Urothelium cell line (cell line): Measurements from ENCODE around the gene TPRX1.
A peak's percentile ranks its signal among the peaks of the same experiment; 100 is the strongest.
"Not testable (repeated sequence)": the region's sequence is repeated elsewhere in the genome, so short reads cannot be mapped to it uniquely, and the experiment has no call there.

Experiments used
- DNase-seq: peaks from one replicate; pipeline ENCODE4 v3.0.0; 2011; ENCODE audit warnings: low spot score, mixed read lengths
- FAIRE-seq: peaks from 2 replicates; lab custom pipeline; 2011; peaks lifted over from hg19 to GRCh38; lab: Jason Lieb, UNC

Gene TPRX1

DNA sequence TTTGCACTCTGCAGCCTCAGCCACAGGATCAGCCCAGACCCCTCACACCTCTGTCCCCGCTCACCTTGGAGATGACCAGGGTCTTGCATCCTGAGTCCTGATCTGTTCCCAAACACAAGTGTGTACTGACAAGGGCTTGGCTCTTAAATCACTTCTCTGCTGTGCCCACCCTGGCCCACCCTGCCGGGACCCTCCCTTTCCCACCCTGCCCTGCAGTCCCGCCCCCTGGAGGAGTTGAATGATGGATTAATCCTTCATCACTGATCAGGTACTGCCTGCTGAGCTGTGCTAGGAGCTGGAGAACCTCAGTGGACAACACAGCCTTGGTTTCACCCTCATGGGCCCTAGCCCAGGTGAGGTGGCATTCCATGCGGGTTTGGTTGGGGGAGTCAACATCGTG lies at the start of gene TPRX1:
TSS of gene TPRX1 (minus strand) at position 101 of the 400 bp plus-strand sequence. CDS start at position 89, 12 bp downstream.
- FAIRE-seq, DNase-seq: not testable (repeated sequence)

- DNase-seq (no peak), FAIRE-seq (no peak)
These were observed 48.7 kb upstream of the TPRX1 start for GRCh38 chr19:47853003-47853402.

DNA sequence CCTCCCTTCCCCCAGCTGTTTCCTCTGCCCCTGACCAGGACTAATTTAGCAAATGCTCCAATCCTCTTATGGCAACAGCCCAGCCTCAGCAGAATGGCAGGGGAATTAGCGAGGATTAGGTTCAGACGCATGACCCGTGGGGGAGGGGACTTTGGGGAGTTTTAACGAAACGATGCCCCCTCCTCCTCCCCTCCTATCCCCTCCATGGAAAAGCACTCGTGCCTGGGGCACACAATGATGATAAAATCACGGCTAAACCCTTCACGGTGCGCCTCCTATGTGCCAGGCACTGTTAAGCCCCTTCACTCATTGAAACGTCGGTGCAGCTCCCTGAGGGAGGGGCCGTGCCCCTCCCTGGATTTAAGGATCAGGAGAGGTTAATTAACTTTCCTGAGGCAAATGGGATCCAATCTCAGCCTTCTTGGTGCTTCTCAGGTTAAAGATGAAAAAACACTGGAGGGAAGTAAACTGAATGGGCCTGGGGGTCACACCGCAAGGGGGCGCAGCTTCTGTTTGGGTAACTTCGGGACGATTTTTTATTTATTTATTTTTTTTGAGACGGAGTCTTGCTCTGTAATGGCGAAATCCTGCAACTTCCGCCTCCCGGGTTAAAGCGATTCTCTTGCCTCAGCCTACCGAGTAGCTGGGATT lies 44.6 kb upstream of the TPRX1 start:
- DNase-seq: peak; percentile 48

DNA sequence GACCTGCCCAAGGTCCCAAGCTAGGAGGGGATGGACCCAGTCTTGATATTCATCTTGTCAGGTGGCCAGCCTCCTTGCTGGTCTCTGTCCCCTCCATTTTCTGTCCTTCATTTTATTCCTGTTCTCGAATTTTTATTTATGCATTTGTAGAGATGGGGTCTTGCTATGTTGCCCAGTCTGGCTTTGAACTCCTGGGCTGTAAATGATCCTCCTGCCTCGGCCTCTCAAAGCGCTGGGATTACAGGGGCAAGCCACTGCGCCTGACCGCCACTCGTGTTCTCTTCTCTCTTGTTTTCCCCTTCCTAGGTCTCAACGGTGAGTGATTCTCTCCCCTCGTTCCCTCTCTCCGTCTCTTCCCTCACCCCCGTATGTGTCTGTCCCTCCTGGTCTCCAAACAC lies 44.1 kb upstream of the TPRX1 start:
- FAIRE-seq (no peak), DNase-seq (no peak)

More for the DNA sequence above, 44.6 kb upstream of the TPRX1 start:
- FAIRE-seq: no peak

DNA sequence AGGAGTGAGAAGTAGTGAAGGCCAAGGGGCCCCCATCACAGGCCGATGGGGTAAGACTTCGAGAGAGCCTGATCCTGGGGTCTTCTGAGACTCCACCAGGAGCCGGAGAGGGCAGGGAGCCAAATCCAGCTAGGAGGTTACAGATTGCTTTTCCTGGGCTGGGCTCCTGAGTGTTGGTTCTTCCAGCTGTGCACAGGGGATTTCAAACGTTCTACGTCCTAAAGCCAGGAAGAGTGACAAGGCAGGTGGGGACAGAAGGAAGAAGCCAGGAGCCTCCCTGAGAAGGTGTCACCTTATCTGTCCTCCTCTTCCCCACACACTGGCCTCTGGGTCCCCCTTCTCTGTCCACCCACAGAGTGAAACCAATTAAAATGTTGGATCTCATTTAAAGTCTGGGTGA lies 38.6 kb upstream of the TPRX1 start:
- FAIRE-seq: no peak
- DNase-seq: no peak

DNA sequence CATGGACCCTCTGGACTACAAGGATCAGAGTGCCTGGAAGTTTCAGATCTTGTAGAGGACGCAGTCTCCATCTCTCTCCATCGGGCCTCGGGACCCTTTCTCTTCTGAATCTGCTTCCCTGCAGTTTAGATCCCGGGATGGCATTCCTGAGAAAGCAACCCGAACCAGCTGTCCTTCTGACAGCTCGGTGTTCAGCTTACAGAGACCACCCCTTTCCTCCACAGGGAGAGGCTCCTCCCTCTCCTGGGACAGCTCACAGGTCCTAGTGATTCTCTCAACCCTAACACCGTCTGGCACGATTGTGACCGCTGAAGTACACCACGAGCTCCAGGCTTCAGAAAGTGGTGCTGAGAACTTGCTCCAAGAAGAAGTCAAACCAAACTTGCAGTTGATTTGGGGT lies 35.6 kb upstream of the TPRX1 start:
- FAIRE-seq: no peak

DNA sequence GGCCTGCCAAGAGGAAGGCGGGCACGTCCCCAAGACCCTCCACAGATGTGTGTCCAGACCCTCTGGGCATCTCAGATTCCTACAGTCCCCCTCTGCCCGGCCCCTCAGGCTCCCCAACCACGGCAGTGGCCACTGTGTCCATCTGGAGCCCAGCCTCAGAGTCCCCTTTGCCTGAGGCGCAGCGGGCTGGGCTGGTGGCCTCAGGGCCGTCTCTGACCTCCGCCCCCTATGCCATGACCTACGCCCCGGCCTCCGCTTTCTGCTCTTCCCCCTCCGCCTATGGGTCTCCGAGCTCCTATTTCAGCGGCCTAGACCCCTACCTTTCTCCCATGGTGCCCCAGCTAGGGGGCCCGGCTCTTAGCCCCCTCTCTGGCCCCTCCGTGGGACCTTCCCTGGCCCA lies 35.1 kb upstream of the TPRX1 start:
- DNase-seq (no peak), FAIRE-seq (no peak)

More for the DNA sequence above, 35.6 kb upstream of the TPRX1 start:
- DNase-seq: no peak

DNA sequence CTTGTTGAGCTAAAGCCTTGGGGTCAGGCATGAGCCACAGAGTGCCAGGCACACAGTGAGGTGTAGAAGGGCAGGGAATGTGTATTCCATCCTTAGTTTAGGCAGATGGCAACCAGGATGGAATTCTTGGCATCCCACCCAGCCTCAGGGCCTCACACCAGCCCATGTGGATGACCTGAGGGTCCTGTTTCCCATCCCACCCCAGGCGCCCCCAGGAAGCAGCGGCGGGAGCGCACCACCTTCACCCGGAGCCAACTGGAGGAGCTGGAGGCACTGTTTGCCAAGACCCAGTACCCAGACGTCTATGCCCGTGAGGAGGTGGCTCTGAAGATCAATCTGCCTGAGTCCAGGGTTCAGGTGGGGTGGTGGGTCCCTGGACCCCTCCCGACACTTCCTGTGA lies 31.7 kb upstream of the TPRX1 start:
- DNase-seq (no peak), FAIRE-seq (no peak)

DNA sequence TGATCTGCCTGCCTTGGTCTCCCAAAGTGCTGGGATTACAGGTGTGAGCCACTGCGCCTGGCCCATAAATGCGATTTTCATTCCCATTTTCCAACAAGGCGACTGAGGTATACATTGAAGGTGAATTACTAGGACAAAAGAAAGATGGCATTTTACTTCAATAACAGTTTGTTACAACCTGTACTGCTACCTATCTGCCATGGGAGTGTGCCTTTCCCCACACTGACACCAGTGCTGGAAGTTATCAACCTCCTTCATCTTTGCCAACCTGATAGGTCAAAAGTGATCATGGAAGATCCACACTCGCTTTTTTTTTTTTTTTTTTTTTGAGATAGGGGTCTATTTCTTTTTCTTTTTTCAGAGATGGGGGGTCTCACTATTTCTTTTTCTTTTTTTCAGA lies 28.4 kb upstream of the TPRX1 start:
- FAIRE-seq: no peak
- no peak for DNase-seq

DNA sequence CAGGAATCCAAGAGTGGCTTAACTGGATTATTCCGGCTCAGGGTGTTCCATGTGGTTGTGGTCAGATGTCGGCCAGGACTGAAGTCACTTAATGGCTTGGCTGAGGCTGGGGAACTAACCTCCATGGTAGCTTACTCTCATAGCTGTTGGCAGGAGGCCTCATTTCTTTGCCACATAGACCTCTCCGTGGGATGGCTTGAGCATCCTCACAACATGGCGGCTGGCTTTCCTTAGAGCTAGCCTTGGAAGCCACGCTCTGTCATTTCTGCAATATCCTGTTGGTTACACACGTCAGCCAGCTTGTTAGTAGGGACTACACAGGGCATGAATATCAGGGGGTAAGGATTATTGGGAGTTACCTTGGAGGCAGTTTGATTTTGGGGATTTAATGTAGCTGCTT lies 22.4 kb upstream of the TPRX1 start:
- no peak for DNase-seq
- no peak for FAIRE-seq

DNA sequence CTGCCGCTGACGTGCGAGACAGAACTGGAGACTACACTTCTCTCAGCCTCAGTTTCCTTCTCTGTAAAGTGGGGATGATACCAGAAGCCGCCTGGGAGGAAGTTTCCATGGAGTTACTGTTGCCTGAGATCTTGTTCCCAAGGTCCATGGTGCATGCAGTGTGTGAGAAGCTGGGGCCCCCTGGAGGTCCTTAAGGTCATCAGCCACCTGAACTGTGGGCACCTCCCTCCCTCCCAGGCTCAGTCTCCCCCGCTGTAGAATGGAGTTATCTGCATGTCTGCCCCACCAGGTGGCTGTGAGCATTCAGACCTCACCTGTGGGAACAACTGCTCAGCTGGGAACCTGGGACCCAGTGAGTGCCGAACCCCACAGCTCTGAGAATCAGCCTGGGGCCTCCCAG lies 20.0 kb upstream of the TPRX1 start:
- FAIRE-seq: no peak
- no peak for DNase-seq

DNA sequence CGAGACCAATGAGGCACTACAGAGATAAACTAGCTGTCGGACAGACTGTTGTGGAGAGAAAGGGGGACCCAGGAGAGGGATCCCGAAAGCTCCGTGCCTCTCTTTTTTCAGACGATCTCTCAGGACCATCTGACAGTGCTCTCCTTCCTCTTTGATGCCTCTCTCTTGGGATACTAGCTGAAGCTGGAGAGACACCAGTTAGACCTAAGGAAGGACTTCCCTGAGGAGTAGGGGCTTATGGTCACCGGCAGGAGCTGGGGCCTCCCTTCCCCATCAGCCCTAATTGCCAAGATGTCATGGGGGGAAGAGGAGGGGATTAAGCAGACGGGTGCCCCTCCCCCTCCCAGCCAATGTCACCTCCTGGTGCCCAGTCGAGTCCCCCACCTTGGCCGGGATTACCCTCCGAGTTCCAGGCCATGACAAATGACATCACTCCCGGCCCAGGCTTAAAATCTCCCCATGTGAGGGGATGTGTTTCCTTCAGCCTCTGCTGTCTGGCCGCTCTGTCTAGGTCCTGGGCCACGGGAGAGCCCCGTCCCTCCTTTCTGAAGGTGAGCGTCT lies 17.2 kb upstream of the TPRX1 start, which contains the start of gene CRX:
TSS of gene CRX (plus strand) at position 478 of the 561 bp plus-strand sequence. CDS start 12,507 bp downstream, outside the sequence.
- no peak for FAIRE-seq

DNA sequence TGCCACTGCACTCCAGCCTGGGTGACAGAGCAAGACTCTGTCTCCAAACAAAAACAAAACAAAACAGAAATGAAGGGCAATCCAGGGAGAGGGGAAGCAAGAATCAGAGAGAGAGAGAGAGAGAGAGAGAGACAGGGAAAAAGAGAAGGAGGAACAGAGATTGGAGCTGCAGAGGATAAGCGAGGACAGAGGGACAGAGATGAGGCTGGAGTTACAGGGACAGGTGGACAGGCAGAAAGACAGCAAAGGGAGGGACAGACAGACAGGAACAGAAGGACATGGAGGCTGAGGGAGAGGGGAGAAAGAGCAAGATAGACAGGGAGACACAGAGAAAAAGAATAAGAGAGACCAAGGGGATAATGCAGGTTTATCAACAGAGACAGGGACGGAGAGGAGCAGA lies 16.1 kb upstream of the TPRX1 start:
- DNase-seq (no peak), FAIRE-seq (no peak)

More for the DNA sequence above, 17.2 kb upstream of the TPRX1 start, which contains the start of gene CRX:
- DNase-seq: no peak

GRCh38 chr19:47819858-47820257 lies 15.5 kb upstream of the TPRX1 start:
- no peak for DNase-seq
- FAIRE-seq: no peak

DNA sequence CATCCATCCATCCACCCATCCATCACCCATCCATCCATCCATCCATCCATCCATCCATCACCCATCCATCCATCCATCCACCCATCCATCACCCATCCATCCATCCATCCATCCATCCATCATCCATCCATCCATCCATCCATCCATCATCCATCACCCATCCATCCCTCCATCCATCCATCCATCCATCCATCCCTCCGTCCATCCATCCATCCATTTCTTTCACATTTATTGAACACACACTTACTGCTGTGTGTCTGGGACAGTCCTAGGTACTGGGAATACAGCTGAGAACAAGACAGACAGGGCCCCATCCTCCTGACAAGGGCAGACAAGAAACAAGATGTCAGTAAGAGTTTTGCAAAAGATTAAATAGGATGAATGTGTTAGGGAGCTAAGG lies 13.9 kb upstream of the TPRX1 start:
- FAIRE-seq, DNase-seq: not testable (repeated sequence)

DNA sequence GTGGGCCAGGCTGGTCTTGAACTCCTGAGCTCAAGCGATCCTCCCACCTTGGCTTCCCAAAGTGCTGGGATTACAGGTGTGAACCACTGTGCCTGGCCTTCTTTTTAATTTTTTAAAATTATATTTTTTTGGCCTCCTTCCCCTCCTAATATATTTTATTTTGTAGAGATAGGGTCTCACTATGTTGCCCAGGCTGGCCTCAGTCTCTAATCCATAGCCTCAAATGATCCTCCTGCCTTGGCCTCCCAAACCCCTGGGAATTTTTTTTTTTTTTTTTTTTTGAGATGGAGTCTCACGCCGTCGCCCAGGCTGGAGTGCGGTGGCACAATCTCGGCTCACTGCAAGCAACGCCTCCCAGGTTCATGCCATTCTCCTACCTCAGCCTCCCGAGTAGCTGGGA lies 11.9 kb upstream of the TPRX1 start:
- not testable (repeated sequence) for FAIRE-seq, DNase-seq

GRCh38 chr19:47813995-47814328 lies 9.6 kb upstream of the TPRX1 start:
- FAIRE-seq: no peak
- no peak for DNase-seq

DNA sequence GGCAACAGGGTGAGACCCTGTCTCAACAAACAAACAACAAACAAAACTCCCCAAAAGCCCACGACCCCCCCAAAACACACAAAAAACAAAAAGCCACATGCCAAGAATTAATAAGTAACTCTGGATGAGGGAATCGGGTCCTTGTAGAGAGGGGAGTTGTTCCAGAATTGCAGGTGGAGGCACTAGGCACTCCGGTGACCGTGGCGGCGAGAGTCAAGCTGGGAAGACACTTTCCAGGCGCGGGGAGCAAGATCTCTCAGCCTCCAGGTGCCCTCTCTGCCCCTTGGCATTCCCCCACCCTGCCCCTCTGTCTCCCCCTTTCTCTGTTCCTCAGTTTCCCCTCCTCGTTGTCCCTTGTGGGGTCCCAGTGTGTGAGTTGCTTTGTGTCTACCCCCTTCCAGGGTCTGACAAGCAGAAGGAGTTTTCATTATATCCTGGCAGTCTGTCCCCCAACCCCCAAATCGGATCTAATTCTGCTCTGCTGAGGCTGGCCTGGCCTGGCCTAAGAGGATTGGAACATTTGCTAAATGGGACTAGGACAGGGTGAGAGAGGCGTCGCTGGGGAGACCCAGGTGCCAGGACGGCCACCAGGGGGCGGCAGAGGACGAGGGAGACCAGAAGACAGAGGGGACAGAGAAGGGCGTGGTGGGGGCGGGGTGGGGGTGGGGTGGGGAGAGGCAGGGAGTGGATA lies 9.1 kb upstream of the TPRX1 start:
- peak; percentile 84 for DNase-seq
- no peak for FAIRE-seq

- FAIRE-seq (no peak), DNase-seq (no peak)
These were observed 2.1 kb upstream of the TPRX1 start for GRCh38 chr19:47806435-47806834.

DNA sequence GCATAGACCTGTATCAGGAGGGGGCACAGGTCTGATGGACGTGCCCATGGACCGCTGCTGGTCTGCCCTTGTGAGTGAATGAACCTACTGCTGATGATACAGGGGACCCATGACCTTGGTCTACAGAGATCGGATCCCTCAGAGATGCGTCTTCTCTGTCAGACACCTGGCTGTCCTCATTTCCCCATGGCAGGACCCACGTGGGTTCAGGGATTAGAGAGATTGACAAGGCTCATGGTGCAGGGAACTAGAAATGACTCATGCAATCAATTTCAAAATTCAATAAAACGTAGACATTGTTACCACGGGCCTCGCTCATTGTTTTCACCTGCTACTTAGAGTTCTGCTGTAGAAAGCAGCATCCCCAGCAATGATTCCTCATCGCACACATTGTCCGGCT lies 962 bp upstream of the TPRX1 start:
- FAIRE-seq (peak; percentile 53), DNase-seq (no peak)

DNA sequence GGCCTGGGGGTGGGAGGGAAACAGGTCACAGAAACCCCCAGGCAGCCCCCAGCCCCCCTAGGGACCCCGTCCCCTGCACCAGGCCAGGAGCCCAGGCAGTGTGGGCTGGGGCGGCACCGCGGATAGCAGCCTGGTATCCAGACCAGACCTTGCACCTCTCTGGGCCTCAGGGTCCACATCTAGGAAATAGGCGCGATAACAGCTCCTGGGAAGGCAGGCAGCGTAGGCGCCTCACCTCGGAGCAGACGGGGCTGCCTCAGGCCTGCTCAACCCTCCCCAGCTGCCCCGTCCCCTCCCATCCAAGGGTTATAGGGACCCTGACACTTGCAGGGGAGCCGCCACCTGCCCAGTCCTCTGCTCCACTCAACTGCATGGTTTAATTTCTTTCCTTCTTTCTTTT lies 680 bp downstream of the TPRX1 start:
- not testable (repeated sequence) for FAIRE-seq, DNase-seq

DNA sequence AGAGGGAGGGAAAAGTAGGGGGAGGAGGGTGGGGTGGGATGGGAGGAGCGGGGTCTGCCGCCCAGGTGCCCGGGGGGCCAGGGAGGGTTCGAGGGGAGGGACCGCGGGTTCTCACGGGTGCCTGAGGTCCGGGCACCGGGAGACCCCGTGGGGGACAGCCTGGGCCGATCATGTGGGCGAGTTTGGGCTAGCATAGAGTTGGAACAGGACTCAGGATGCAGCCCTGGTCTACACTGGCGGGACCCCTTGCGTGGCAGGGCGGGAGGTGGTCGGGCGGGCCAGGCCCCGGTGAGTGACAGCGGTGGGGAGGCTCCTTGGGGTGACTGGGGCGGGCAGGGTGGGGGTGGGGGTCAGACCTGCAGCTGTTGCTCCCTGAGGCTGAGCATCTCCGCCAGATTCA lies 1.2 kb downstream of the TPRX1 start:
- not testable (repeated sequence) for FAIRE-seq, DNase-seq
